G401 (cell line): ENCODE data around the gene SERPINB13. TPM values are rescaled to one million over a fixed set of nuclear protein-coding genes. Genes with fewer than 3 reads are reported as not detected.

Source experiments
- DNase-seq: peaks from one replicate; pipeline ENCODE4 v3.0.0-alpha.2; 2015; ENCODE audit warnings: low spot score
- in situ Hi-C: cut with HindIII; loops from 2 replicates; pipeline ENCODE4 v1.10.0; 2016; ENCODE audit warnings: low sequenced_read_pairs, mixed read lengths
- total RNA-seq: library from RNA; depleted of rRNA; stranded (reverse); fragments of >200 nt; shearing (Covaris generic); gene quantifications from 2 replicates; pipeline ENCODE4 v1.2.3, GENCODE V29; 2014

Gene SERPINB13
- total RNA-seq, 1 experiment from 2014 or later: not detected

DNA sequence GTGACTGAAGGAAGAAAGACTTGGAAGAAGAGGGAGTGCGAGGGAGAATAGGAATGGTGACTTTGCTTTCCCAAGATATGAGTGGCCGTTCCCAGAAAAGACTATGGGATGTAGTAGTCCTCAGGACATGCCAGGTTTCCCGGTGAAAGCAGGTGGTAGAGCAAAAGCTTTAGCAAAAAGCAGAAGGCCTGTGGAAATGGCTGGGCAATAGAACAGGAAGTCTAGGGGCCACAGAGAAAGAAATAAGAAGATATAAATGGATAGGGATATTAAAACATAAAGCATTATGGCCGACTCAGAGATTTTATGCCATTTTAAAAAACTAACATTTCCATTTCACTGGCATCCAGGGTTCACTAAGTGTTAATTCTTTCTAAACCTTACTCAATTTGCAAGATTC lies 1.2 kb upstream of the SERPINB13 start:
- DNase-seq: no peak
- in situ Hi-C loops: no loop called here

DNA sequence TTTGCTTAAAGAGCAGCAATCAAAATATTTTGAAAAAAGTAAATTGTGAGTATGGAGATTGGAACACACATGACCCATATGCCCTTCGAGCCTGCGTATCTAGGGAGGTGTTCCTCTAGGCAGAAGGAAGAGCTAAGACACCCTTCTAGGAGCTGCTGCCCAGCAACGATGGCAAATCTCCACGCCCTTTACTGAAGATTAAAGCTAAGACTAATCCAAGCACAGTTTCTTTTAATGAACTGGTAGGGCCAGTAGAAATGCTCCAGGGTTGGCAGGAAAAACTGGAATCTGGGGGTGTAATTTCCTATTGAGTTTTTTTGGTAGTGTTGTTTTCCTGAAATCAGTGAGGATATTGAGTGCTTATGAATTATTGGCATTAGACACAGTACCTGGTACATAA lies 712 bp upstream of the SERPINB13 start:
- in situ Hi-C loops: no loop called here

DNA sequence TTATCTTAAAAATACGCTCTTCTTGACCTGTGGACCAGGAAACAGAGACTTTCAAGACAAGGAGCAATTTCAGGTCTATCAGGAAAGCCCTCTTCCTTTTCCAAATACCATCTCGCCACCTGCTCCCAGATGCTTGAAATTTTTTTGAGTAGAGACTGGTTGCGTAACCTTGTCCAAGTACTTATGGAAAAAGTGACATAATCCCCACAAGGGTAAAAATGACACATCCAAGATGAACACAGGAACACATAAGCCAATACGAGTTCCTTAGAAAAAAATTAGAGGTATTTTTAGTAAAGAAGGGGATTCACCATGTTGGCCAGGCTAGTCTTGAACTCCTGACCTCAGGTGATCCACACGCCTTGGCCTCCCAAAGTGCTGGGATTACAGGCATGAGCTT lies 1.8 kb downstream of the SERPINB13 start:
- no peak for DNase-seq
- in situ Hi-C loops: no loop called here

More for the DNA sequence above, 712 bp upstream of the SERPINB13 start:
- DNase-seq: no peak

DNA sequence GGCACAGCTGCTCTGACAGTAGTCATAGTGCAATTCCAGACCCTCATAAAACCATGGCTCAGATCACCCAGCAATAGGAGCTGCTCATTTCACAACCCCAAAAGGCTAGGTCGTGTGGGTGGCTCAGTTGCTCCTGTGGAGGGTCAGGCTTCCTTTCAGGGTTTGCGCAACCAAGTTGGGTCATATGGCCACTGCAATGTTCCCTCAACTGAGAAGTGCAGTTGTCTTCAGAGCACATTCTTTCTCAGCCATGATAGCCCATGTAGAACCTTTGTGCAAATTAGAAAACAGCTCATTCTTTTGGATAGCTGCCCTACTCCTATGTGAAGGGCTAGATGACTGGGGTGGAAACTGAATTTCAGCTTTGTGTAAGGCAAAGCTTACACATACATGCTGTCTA lies 3.2 kb downstream of the SERPINB13 start:
- in situ Hi-C loops: no loop called here
- no peak for DNase-seq

DNA sequence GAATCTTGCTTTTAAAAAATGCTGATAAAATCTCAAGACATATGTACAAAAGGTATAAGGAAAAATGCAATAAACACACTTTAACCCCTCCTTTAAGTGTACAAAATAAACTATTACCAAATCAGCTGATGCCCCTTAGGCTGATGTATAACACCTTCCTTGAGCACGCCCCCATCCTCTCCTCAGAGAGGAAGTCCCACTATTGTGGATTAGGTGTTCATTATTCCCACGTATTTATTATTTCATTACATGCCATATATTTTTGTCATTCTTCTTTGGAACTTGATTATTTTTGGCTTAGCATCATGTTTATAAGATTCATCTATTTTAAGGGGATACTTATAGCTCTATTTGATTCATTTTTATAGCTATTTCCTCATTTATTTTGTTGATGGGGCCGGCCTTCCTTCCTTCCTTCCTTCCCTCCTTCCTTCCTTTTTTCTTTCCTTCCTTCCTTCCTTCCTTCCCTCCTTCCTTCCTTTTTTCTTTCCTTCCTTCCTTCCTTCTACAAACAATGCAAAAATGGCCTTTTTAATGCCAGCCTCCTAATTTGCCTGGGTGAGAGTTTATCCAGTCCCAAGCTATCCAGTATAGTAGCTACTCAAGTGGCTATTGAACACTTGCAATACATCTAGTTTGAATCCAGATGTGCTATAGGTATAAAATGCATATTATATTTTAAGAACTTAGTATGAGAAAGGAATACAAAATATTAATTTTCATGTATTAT lies 4.0 kb downstream of the SERPINB13 start:
- in situ Hi-C loops: no loop called here
- DNase-seq: no peak

DNA sequence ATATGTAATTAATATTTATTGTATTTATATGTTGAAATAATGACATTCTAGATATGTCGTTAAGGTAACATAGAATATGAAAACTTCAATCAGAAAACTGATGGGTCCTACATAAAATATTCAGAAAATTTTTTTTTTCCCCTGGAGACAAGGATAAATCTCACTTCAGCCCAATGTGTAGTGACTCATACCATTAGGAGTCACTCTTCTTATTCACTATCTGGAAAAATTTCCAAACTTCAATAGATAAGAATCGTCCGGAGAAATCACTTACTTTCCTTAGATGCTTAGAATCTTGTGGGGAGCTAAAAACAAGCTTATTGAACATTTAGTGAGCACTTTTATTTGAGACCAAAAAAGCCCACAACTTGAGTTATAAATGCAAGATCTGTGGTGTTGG lies 4.6 kb downstream of the SERPINB13 start:
- DNase-seq: no peak
- in situ Hi-C loops: no loop called here

DNA sequence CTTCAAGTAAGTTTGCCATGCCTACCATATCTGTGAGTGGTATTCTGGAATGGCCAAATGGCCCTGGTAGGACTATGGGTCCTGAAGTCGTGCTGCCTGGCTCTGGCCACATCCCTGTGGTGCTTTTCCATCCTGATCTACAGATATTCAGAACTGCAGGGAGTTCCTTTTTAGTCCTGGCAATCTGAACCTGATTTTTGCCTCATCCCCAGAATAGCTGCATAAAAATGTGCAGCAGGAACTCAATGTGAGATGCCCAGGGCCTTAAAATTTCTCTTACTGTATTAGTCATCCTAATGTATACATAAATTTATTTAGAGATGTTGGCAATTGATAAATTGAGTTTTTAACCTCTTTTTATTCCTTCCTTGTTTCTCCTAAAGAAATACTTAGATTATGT lies 5.3 kb downstream of the SERPINB13 start:
- DNase-seq: no peak
- in situ Hi-C loops: no loop called here

DNA sequence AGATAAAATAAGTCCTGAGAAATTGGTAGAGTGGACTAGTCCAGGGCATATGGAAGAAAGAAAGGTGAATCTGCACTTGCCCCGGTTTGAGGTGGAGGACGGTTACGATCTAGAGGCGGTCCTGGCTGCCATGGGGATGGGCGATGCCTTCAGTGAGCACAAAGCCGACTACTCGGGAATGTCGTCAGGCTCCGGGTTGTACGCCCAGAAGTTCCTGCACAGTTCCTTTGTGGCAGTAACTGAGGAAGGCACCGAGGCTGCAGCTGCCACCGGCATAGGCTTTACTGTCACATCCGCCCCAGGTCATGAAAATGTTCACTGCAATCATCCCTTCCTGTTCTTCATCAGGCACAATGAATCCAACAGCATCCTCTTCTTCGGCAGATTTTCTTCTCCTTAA lies 9.8 kb downstream of the SERPINB13 start:
- in situ Hi-C loops: no loop called here

DNA sequence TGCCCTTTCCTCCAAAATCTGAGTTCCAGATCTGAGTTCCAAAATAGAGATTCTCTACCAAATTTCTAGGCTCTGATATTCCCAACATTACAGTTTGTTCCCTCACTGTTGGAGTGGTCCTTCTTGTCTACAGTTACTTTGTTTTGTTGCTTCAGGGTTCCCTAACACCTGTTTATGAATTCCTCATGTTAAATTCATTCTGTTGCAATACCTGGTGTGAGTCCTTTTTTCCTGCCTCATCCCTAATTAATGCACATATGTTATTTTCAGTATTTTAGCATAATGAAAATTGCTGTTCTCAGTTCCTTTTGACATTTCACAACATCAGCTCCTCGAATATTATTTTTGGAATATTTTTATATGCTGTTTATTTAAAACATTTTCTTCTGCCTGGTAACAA lies 16.2 kb downstream of the SERPINB13 start:
- DNase-seq: no peak
- in situ Hi-C loops: no loop called here

More for the DNA sequence above, 9.8 kb downstream of the SERPINB13 start:
- no peak for DNase-seq

DNA sequence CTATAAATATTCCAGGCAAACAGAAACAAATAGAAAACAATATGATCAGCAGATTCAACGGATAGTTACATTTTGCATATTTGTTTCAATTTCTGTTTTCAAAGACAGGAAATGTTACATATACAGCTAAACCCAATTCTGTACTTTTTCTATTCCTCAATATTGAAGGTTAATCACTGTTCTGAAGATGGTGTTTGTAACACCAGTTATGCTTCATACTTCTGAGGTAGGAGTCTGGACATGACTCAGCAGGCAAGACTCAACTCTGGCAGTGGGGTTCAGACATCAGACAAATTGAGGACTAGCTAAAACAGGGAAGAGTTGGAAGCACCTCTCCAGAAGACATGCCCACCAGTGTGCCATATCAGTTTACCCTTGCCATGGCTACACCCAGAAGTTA lies 16.6 kb downstream of the SERPINB13 start:
- no peak for DNase-seq
- in situ Hi-C loops: no loop called here

DNA sequence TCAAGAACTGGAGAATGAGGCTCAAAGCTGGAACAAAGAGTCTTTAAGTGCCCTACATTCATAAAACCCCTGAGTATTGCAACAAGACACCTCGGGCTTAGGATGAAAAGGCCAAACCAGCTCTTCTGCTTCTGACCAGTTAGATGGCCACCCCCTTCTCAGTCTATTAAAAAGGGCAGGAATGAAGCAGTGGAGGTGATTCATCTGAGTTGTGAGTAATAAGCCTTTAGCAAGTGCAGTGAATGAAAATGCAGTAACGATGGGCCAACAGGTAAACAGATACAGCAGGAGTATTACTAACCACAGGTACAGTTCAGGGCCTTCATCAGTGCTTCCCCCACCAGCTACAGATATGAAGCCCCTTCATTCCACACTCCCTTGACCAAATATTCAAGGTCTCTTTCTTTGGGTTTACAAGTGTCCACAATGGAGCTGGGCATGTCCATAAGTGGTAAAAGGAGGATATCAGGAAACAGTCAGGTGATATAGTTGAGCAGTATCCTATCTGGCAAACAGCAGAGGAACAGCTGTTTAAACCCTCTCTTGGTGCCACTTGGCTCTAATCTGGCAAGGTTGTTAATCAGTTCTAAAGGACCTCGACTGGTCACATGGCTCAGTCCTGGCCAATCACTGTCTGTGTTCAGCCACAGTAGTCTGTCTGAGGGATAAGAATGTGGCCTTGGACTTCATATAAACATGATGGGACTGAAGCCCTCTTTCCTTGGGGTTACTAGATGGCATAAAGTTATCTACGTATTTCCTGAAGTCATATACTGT lies 17.8 kb downstream of the SERPINB13 start:
- DNase-seq: no peak
- in situ Hi-C loops: no loop called here

DNA sequence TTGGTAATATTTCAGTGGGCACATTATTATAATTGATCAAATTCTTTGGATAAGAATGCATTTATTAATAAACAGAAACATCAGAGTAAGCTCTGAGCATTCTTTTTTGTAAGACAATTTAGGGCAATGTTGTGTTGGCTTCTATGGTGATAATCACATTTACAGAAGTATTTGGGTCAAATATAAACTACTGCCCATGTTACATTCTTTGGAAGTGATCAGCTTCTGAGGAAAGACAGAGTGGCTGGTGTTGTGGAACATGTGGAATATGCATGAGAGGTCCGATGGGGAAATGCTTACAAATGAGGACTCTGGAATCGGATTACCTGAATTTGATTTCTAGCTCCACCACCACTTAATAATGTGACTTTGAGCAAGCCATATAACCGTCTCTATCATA lies 19.4 kb downstream of the SERPINB13 start:
- in situ Hi-C loops: no loop called here

DNA sequence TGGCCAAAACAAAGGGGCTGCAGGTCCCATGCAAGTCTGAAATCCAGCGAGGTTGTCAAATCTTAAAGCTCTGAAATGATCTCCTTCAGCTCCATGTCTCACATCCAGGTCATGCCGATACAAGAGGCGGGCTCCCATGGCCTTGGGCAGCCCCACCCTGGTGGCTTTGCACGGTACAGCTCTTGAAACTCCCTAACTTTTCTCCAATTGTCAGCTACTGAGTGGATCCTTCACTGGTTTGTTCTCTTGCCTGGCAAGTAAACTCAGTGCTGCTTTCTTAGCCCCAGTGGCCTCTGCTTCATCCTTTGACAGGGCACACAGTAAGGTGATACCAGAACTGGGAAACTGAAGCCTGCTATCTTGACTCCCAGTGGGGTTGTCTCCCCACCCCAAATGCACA lies 26.3 kb downstream of the SERPINB13 start:
- DNase-seq: no peak
- in situ Hi-C loops: no loop called here

More for the DNA sequence above, 19.4 kb downstream of the SERPINB13 start:
- DNase-seq: no peak

DNA sequence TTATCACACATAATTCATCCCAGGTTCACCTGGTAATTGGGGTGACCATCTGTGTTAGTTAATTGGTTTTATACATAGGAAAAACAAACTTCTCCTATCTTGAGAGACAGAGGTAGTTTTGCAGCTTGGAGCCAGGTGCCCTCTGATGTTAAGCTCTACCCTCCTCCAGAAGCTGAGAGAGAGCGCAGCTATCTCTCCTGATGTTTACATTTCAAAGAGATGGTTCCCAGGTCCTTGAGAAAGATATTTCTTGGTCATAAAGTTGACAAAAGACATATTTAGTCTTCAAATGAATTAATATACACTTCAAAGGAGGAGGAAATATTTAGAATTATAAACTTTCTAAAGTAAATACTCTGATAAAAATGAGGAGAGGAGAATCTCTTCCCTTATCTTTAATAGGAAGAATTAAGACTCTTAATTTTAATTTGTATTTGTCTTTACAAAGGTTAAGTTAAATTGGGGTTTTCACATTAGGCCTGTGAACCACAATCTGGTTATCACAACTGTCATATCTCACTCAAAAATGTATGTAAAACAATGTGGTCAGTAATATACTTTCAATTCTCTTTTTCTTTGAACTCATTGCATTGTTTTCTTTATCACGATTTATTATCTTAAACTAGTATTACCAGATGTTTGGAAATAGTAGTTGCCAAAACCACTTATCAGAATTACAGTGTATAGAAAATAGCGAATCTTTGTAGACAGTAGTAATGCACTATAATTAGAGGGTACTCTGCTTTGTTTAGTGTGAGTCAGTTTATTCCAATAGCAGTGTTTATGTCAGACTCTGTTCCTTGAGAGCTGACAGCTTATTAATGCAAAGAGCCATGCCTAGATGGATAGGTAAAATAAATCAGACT lies 30.1 kb downstream of the SERPINB13 start:
- DNase-seq: no peak
- in situ Hi-C loops: no loop called here

DNA sequence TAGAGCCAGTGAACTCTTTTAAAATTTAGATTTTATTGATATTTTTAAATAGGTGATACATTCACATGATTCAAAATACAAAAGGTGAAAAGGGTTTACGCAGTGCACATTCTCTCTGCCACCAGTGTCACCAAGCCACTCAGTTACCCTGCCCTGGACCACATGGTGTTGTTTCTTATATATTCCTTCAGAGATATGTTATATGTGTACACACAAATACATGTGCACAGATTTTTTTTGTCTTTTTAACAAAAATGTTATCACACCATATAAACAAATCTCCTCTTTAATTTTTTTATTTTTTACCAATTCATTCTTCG lies 30.7 kb downstream of the SERPINB13 start:
- DNase-seq: no peak
- in situ Hi-C loops: no loop called here

DNA sequence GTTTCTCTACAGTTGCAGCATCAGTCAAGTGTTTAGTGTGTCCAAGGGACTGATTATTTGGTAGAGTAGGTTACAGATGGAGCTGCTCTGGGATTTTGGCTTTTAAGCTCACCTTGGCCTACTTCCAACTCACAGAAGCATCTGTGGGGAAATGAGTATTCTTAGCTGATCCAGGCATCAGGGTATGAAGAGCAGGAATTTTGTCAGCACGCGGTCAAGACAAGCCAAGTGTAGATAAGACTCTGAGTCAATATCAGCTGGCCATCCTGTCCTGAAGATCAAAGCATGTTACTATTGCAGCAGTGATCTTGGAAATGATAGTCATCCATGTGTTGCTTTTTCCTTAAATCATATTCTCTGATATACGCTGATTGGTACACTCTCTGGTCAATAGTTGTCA lies 32.5 kb downstream of the SERPINB13 start:
- in situ Hi-C loops: no loop called here

DNA sequence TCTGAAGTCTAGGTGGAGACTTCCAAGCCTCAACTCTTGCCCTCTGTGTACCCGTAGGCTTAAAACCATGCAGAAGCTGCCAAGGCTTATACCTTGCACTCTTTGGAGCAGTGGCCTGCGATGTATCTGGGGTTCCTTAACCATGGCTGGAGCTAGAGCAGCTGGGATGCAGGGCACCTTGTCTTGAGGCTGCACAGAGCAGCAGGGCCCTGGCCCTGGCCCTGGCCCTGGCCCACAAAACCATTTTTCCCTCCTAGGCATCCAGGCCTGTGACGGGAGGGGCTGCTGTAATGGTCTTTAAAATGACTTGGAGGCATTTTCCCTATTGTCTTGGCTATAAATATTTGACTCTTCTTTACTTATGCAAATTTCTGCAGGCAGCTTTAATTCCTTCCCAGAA lies 37.7 kb downstream of the SERPINB13 start:
- DNase-seq: no peak
- in situ Hi-C loops: no loop called here

More for the DNA sequence above, 32.5 kb downstream of the SERPINB13 start:
- no peak for DNase-seq

DNA sequence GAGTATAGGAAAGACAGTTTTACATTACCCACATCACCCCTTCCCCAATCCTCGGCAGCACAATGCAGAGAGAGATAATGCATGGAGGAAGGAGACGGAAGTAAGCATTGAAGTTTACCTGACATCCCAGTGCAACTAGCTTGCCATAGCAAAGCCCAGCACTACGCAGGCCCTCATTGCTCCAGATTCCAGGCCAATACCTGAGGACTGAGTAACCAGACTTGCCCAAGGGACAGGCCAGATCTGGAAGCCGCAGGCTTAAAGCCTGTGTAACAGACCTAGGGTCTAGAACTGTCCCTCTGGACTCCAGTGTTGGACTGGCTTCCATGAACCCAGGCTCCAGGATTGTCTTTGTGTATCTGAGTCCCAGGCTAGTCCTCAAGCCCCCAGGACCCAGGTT lies 39.3 kb downstream of the SERPINB13 start:
- no peak for DNase-seq
- in situ Hi-C loops: no loop called here

DNA sequence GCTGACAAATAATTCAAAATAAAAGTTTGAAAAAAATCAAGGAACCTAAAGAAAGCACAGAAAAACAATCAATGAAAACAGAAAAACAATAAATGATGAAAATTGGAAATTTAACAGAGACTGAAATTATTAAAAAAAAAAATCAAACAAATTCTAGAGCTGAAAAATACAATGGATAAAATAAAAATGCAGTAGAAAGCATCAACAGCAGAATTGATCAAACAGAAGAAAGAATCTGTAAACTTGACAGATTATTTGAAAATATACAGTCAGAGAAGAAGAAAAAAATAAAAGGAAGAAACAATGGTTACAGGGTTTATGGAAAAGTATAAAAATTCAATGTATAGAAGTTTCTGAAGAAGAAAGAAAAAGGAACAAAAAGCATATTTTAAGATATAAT lies 40.7 kb downstream of the SERPINB13 start:
- in situ Hi-C loops: no loop called here
- no peak for DNase-seq

DNA sequence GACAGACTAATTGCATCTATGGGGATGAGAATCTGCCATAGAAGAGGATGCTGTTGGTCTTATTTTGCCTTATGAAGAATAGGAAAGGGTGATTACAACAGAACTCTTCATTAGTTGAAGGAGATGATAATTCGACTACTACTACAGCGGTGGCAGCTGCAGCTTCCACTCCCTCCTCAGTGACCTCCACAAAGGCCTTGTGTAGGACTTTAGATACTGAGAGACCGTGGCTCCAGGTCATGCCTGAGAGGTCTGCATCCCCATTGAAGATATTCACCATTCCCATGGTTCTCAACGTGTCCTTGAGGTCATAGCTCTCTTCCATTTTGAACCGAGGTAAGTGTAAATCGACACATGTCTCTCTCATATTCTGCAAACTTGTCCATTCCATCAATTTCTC lies 50.6 kb downstream of the SERPINB13 start:
- DNase-seq: no peak
- in situ Hi-C loops: no loop called here
